T47D (cell line): Measurements from ENCODE around the gene SERPINA12.

Source experiments
- DNase-seq, 2 experiments: peaks; one replicate each; pipeline versions ENCODE4 v3.0.0 to v3.0.0-alpha.2; 2011 to 2012; ENCODE audit warnings: low read depth in 1 of 2, low spot score in 1 of 2
- JUND ChIP-seq: IDR thresholded peaks from 2 replicates; pipeline ENCODE4 v1.6.1; 2012; ENCODE audit warnings: low read depth
- in situ Hi-C: cut with HindIII; loops from 2 replicates; pipeline ENCODE4 v1.10.0; 2016; ENCODE audit warnings: low sequenced_read_pairs, low pct_unique_long_range_greater_than_20kb

Gene SERPINA12, protein sequence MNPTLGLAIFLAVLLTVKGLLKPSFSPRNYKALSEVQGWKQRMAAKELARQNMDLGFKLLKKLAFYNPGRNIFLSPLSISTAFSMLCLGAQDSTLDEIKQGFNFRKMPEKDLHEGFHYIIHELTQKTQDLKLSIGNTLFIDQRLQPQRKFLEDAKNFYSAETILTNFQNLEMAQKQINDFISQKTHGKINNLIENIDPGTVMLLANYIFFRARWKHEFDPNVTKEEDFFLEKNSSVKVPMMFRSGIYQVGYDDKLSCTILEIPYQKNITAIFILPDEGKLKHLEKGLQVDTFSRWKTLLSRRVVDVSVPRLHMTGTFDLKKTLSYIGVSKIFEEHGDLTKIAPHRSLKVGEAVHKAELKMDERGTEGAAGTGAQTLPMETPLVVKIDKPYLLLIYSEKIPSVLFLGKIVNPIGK

DNA sequence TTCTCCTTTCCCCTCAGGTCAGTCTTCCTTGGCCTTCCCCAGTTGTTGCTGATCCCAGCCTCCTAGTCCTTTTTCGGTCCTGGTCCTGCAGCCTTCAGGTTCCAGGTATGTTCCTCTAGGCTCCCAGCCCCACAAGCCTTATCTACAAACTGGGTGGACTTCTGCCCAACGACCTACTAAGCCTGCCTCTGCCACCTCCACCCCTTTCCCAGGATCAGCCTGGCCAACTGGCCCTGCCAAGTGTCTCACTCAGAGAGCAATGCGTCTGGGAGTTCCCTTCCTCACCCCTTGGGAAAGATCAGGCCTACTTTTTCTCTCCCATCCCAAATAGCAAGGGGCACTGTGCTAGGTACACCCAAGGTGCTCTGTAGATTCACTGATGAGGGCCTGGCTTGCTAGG, at the start of gene SERPINA12:
SERPINA12 (minus strand) TSS at position 114 of the 400 bp plus-strand sequence. CDS start 11,072 bp downstream, outside the sequence.
- DNase-seq = no peak
- TF ChIP-seq JUND = no peak
- in situ Hi-C loops = no loop called here

DNA sequence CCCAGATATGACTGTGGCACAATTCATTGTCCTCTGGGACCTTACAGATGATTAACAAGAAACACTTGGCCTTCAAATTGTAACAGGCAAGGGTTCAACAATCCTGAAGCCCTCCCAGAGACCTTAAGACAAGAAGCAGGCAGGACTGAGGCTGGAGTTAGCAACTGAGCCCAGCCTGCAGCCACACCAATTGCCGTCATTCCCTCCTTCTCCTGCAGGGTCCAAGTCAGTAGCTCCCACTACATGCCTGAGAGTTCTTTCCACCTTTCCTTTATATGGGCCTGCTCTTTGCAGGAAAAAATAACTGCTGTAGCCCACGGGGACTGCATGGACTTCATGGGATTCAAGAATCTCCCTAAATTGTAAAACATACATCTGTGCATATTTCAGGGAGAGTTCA, 49.6 kb upstream of the SERPINA12 start:
- no peak for TF ChIP-seq JUND
- in situ Hi-C loops = no loop called here
- no peak for DNase-seq

DNA sequence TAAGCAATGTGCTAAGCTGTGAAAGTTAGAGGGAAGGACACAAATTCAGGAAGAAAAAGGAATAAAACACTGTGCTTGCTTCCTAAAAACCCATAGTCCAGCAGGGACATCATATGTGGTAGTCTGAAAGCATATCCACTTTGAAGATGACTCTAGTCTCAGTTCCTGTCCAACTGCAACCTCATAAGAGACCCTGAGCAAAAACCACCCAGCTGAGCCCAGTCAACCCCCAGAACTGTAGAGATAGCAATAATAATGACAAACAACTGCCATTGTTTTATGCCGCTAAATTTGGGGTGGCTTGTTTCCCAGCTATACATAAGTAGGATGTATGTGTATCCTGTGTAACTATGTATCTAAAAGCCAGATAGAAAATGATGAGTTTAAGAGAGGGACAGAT, 48.1 kb upstream of the SERPINA12 start:
- DNase-seq = no peak
- in situ Hi-C loops = no loop called here
- no peak for TF ChIP-seq JUND

DNA sequence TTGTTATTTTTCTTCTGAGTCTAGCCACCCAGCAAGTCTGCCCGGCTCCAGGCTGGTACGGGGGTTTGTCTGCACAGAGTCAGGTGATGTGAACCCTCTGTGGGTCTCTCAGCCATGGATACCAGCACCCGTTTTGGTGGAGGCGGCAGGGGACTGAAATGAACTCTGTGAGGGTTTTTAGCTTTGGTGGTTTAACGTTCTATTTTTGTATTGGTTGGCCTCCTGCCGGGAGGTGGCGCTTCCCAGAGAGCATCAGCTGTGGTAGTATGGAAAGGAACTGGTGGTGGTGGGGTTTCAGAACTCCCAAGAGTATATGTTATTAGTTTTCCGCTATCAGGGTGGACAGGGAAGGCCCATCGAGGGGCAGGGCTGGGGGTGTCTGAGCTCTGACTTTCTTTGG, 46.7 kb upstream of the SERPINA12 start:
- in situ Hi-C loops = no loop called here
- TF ChIP-seq JUND = no peak
- DNase-seq = no peak

DNA sequence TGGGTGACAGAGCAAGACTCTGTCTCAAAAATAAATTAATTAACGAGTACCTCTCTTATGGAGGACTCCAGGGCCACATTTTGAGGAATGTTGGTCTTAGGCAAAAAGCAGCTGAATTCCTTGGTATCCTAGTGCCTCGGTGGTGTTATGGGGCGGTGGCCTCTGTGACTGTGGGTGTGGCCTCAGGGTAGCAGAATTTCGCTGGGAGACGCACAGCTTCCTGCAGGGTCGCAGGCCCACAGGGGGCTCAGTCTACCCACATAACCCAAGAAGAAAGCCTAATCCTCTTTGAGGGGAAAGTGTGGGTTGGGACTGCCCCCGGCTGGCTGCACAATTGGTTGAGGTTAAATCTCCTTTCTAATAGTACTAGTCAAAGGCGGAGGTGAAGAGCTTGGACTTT, 40.8 kb upstream of the SERPINA12 start:
- DNase-seq = no peak
- TF ChIP-seq JUND = no peak

DNA sequence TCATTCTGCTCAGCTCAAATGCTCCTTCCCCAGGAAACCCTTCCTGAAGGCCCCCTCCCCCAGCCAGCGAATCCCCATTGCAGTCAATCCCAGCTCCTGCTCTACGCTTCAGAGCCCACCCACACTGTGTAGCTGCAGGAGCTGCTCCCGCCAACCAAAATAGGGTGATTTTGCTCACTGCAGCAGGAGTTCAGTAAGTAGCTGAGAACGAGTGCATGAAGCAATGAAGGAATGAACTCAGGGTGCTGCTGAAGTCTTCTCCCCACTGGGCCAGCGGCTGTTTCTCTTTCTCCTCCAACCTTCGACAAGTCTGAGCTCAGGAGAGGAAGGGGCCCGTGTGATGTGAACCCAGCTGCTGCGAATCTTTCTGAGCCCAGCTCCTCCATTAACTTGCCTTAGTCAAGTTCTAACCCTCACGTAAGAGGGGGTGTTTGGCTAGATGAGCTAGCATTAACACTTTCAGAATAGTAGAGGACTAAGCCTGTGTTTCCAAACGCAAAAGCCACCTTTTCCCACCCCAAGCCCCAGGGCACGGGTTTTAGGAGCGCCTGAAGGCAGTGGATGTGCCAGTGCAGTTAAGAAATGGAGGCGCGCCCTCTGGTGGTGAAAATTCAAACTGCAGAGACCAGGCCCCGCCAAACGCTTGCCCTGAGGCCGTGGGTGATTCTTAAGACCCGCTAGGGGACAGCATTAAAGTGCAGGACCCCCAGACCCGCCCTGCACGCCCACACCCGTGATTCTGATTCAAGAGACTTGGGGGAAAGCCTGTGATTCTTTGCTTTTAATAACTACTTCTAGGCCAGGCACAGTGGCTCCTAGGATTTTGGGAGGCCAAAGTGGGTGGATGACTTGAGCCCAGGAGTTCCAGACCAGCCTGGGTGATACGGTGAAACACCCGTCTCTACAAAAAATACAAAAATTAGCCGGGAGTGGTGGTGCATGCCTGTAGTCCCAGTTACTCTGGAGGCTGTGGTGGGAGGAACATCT, 40.0 kb upstream of the SERPINA12 start:
- no peak for TF ChIP-seq JUND
- DNase-seq = peak; percentile 47 to 64
- in situ Hi-C loops = no loop called here

More for the DNA sequence above, 40.8 kb upstream of the SERPINA12 start:
- in situ Hi-C loops = no loop called here

DNA sequence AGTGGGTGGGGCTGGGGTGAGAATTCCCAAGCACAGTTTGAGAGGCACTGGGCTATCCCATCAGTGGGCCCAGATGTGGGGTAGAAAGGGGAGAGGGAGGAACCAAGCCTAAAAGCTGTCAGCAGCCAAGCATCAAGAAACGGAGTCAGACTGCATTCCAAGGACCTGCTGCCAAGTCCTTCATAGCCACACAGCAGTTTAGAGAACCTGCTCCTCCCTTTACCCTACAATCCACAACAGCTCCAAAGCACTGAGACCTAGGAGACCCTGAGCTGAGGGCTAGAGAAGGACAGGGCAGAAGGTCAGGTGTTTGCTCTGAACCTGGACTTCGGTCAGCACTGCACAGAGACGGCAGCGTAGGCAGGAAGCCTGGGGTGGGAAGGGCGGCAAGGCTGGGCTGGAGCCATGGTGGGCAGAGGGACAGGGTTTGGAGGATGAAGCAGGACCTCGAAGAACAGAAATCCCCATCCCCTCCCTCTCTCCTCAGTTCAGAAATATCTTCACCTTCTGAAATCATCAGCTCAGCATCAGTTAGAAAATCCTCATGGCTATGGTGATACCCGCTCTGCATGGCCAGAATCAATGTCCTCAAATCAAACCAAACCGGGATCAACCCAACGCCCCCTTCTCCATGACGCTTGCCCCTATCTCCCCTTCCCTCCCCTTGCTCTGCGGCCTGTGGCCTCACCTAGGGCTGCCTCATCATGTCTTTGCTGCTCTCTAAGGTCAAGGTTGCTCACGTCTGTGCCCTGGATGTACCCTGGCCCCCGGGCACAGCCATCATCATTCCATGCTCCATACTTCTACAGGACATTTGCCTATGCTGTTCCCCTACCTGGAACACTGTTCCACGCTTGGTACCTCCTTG, 39.1 kb upstream of the SERPINA12 start:
- in situ Hi-C loops = no loop called here
- no peak for DNase-seq
- TF ChIP-seq JUND = no peak

GRCh38 chr14:94547726-94548125, 38.5 kb upstream of the SERPINA12 start:
- in situ Hi-C loops = no loop called here
- DNase-seq = no peak
- TF ChIP-seq JUND = no peak

DNA sequence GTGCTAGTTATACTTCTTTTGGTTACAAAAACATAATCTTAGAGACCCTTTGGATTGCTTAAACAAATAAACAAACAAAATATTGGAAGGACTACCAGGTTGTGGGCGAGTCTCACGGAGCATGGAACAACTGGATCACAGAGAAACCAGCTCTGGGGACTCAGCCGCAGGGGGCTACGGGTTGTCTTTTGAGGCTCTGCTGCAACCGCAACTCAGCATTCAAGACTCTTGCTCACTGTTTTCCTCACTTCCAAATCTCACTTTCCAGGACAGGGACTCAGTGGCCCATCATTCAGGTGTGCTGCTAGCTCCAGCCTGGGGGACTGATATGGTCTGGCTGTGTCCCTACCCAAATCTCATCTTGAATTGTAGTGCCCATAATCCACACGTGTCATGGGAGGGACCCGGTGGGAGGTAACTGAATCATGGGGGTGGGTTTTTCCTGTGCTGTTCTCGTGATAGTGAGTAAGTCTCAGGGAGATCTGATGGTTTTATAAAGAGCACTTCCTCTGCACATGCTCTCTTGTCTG, 37.9 kb upstream of the SERPINA12 start:
- no peak for TF ChIP-seq JUND
- no peak for DNase-seq
- in situ Hi-C loops = no loop called here

DNA sequence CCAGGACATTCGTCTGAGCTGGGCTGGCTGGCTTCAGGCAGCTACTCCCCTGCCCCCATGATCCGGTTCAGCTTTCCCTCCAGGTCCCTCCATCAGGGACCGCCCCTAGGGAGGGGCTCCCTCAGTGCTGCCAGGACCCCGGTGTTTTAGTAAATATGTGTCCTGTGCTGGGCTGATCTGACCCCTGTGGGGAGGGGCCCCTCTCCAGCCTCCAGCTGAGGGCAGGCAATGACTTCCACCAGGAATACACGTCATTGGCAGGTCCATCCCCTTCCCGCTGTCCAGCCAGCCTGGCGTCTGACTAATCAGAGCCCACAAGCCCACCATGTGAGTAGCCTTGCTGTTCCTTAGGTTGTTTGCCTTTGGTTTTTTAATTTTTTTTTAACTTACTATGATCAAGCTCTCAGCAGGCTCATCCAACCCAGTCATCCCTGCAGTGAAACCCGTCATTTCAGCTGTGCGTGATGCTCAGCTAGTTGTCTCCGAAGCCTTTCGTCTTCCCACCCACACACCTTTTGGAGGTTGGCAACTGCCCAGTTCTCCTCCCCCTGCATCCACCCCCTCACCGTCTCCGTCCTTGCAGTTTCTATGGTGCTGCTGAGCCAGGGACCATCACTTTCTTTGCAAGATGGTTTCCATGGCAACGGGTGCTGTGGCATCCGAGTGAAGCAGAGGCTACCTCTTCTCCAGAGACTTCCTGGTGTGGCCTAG, 36.0 kb upstream of the SERPINA12 start:
- in situ Hi-C loops = no loop called here
- no peak for DNase-seq
- TF ChIP-seq JUND = no peak

DNA sequence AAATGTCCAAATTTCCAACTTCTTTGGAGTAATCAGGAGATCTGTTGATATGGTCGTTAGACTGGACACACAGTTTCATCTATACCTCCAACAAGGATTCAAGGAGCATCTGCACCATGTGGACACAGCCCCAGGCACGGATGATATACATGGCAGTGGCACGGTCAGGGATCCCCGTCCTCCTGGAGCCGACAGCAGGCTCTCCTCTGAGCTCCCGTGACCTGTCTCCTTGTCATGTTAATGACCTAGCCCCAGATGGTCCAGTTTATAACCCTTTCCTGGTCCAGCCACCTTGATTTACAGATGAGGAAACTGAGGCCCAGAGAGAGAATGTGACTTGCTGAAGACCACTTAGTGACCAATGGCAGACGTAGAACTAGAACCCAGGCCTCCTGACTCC, 35.5 kb upstream of the SERPINA12 start:
- in situ Hi-C loops = no loop called here
- DNase-seq = no peak

More for the DNA sequence above, 35.5 kb upstream of the SERPINA12 start:
- no peak for TF ChIP-seq JUND
